HepG2 (cell line): Measurements from ENCODE around the gene ACSM2A. TPM values are rescaled to one million over a fixed set of nuclear protein-coding genes. Genes with fewer than 3 reads are reported as not detected.

ENCODE experiments used
- ARNT2 ChIP-seq: sonication (generic); formaldehyde crosslinking; IDR thresholded peaks from 2 replicates; pipeline ENCODE4 v1.8.0; 2022; ENCODE audit warnings: mild to moderate bottlenecking, low read depth, missing genetic modification reagents, moderate library complexity
- BCL6 ChIP-seq: IDR thresholded peaks from 2 replicates; pipeline ENCODE4 v1.6.1; 2016; ENCODE audit warnings: missing genetic modification reagents, missing compliant biosample characterization
- HNRNPH1 ChIP-seq: fragments of 200-400 bp; formaldehyde crosslinking; optimal IDR thresholded peaks from 2 replicates; pipeline ENCODE3; 2017; ENCODE audit warnings: mild to moderate bottlenecking, low read depth, low read length
- HOXA7 ChIP-seq: sonication (generic); formaldehyde crosslinking; IDR thresholded peaks from 2 replicates; pipeline ENCODE4 v1.8.1; 2022; ENCODE audit warnings: mild to moderate bottlenecking, missing genetic modification reagents, moderate library complexity
- MEF2D ChIP-seq: sonication (generic); formaldehyde crosslinking; IDR thresholded peaks from 2 replicates; pipeline ENCODE4 v1.5.1; 2020; ENCODE audit warnings: mild to moderate bottlenecking, missing genetic modification reagents
- NFE2L1 ChIP-seq: sonication (generic); formaldehyde crosslinking; IDR thresholded peaks from 2 replicates; pipeline ENCODE4 v1.4.0; 2020; ENCODE audit warnings: missing genetic modification reagents, mild to moderate bottlenecking, borderline replicate concordance
- POLR2AphosphoS5 ChIP-seq: IDR thresholded peaks from 2 replicates; pipeline ENCODE4 v1.6.1; 2012; ENCODE audit warnings: low read depth, low read length
- PRPF4 ChIP-seq: fragments of 200-400 bp; formaldehyde crosslinking; IDR thresholded peaks from 2 replicates; pipeline ENCODE4 v1.6.1; 2016; ENCODE audit warnings: low read length, low read depth; ENCODE audit not compliant: poor library complexity, severe bottlenecking
- ZNF329 ChIP-seq: sonication (generic); formaldehyde crosslinking; IDR thresholded peaks from 2 replicates; pipeline ENCODE4 v1.9.0; 2021; ENCODE audit warnings: low read depth, mild to moderate bottlenecking, missing genetic modification reagents
- ZNF570 ChIP-seq: sonication (generic); formaldehyde crosslinking; IDR thresholded peaks from 2 replicates; pipeline ENCODE4 v1.4.0; 2020; ENCODE audit warnings: mild to moderate bottlenecking, missing genetic modification reagents, borderline replicate concordance
- ZNF878 ChIP-seq: sonication (generic); formaldehyde crosslinking; IDR thresholded peaks from 2 replicates; pipeline ENCODE4 v1.8.1; 2023; ENCODE audit warnings: mild to moderate bottlenecking, missing genetic modification reagents, moderate library complexity
- polyA plus RNA-seq, 8 experiments: library from polyadenylated mRNA; depleted of rRNA in 3 of 8; stranded (reverse) in 7 of 8; unstranded in 1 of 8; fragments of >200 nt; fragmentation: Illumina TruSeq in 4 of 8; extraction: Trizol in 4 of 8; gene quantifications; 2 replicates each; pipeline versions ENCODE4 v1.2.1 to v1.2.3, GENCODE V29; 2011 to 2016; ENCODE audit warnings: low read depth in 4 of 8, missing spikeins in 1 of 8, mixed read lengths in 1 of 8; ENCODE audit not compliant: insufficient read depth in 1 of 8
- total RNA-seq, 5 experiments: library from RNA; depleted of rRNA; stranded (reverse); fragments of >200 nt; fragmentation: Illumina TruSeq; extraction: Trizol; gene quantifications; 2 replicates each; pipeline ENCODE4 v1.2.3, GENCODE V29; 2016; ENCODE audit warnings: low read depth in 1 of 5
- TF ChIP-seq, protein P1 (sequence below): sonication (generic); formaldehyde crosslinking; IDR thresholded peaks from 2 replicates; pipeline ENCODE4 v1.5.1; 2020; ENCODE audit warnings: mild to moderate bottlenecking, moderate library complexity, missing genetic modification reagents
- TF ChIP-seq, protein P2 (sequence below): sonication (generic); formaldehyde crosslinking; IDR thresholded peaks from 2 replicates; pipeline ENCODE4 v1.4.0; 2020; ENCODE audit warnings: missing genetic modification reagents, borderline replicate concordance
- TF ChIP-seq, protein P3 (sequence below), 2 experiments: sonication (generic) in 1 of 2; formaldehyde crosslinking in 1 of 2; IDR thresholded peaks; 2 replicates each; pipeline versions ENCODE4 v1.4.0 to v1.6.1; 2018 to 2020; ENCODE audit warnings: missing genetic modification reagents in 2 of 2, borderline replicate concordance in 1 of 2, low read depth in 1 of 2, mild to moderate bottlenecking in 1 of 2, missing biosample characterization in 1 of 2
- TF ChIP-seq, protein P4 (sequence below): sonication (generic); formaldehyde crosslinking; IDR thresholded peaks from 2 replicates; pipeline ENCODE4 v1.5.1; 2020; ENCODE audit warnings: missing genetic modification reagents, mild to moderate bottlenecking, borderline replicate concordance
- TF ChIP-seq, protein P5 (sequence below): sonication (generic); formaldehyde crosslinking; IDR thresholded peaks from 2 replicates; pipeline ENCODE4 v1.9.0; 2021; ENCODE audit warnings: missing genetic modification reagents, borderline replicate concordance

ACSM2A gene
- total and polyA plus RNA-seq, 2 of the 13 experiments (the other 11 are each of a cell fraction or from before 2014, with no cell fraction given) = 11.4 to 16.3 TPM

DNA sequence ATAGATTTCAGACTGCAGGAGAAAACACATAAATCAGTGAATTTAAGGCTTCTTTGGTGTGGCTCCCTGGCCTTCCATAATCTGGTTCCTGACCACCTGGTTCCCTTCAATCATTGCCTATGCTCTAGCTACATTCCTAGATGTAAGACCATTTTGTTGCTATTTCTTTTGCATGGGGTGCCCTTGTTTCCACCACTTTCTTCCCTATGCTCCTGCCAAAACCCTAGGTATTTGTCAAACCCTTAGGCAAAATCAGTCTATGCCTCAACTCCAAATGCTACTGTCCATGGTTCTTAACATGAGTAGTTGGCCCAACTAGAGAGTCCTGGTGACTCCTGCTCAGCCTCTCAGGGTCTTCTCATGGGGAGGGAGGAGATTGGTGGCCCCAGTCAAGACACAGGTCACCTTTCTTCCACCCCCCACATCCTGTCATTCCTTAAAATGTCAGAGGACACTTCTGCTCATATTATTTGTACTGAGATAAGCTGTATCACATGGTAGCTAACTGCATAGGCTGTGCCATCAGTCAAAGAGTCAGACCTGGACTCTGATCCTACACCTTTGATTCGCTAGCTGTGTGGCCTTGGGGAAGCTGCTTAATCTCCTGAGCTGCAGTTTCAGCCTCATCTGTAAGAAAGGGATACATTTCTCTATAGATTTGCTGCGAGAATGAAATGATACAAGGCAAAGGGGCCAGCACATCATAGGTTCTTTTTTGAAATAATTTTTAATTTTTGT lies 27.0 kb upstream of the ACSM2A start (continued):
- TF ChIP-seq POLR2AphosphoS5 (no peak; the same call in 1 of the 2 replicates), ZNF329 (no peak), HOXA7 (CRISPR knock-in tag) (no peak), HNRNPH1 (no peak), ZNF878 (peak; percentile 50; the same call in 1 of the 2 replicates), ARNT2 (CRISPR knock-in tag) (no peak), MEF2D (CRISPR knock-in tag) (peak; percentile 100), PRPF4 (no peak), BCL6 (peak; percentile 74), ZNF570 (CRISPR knock-in tag) (no peak), NFE2L1 (CRISPR knock-in tag) (no peak)
- TF ChIP-seq, protein P1, sequence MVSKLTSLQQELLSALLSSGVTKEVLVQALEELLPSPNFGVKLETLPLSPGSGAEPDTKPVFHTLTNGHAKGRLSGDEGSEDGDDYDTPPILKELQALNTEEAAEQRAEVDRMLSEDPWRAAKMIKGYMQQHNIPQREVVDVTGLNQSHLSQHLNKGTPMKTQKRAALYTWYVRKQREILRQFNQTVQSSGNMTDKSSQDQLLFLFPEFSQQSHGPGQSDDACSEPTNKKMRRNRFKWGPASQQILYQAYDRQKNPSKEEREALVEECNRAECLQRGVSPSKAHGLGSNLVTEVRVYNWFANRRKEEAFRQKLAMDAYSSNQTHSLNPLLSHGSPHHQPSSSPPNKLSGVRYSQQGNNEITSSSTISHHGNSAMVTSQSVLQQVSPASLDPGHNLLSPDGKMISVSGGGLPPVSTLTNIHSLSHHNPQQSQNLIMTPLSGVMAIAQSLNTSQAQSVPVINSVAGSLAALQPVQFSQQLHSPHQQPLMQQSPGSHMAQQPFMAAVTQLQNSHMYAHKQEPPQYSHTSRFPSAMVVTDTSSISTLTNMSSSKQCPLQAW = peak; percentile 98
- TF ChIP-seq, protein P2, sequence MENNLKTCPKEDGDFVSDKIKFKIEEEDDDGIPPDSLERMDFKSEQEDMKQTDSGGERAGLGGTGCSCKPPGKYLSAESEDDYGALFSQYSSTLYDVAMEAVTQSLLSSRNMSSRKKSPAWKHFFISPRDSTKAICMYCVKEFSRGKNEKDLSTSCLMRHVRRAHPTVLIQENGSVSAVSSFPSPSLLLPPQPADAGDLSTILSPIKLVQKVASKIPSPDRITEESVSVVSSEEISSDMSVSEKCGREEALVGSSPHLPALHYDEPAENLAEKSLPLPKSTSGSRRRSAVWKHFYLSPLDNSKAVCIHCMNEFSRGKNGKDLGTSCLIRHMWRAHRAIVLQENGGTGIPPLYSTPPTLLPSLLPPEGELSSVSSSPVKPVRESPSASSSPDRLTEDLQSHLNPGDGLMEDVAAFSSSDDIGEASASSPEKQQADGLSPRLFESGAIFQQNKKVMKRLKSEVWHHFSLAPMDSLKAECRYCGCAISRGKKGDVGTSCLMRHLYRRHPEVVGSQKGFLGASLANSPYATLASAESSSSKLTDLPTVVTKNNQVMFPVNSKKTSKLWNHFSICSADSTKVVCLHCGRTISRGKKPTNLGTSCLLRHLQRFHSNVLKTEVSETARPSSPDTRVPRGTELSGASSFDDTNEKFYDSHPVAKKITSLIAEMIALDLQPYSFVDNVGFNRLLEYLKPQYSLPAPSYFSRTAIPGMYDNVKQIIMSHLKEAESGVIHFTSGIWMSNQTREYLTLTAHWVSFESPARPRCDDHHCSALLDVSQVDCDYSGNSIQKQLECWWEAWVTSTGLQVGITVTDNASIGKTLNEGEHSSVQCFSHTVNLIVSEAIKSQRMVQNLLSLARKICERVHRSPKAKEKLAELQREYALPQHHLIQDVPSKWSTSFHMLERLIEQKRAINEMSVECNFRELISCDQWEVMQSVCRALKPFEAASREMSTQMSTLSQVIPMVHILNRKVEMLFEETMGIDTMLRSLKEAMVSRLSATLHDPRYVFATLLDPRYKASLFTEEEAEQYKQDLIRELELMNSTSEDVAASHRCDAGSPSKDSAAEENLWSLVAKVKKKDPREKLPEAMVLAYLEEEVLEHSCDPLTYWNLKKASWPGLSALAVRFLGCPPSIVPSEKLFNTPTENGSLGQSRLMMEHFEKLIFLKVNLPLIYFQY = no peak
- TF ChIP-seq, protein P3, sequence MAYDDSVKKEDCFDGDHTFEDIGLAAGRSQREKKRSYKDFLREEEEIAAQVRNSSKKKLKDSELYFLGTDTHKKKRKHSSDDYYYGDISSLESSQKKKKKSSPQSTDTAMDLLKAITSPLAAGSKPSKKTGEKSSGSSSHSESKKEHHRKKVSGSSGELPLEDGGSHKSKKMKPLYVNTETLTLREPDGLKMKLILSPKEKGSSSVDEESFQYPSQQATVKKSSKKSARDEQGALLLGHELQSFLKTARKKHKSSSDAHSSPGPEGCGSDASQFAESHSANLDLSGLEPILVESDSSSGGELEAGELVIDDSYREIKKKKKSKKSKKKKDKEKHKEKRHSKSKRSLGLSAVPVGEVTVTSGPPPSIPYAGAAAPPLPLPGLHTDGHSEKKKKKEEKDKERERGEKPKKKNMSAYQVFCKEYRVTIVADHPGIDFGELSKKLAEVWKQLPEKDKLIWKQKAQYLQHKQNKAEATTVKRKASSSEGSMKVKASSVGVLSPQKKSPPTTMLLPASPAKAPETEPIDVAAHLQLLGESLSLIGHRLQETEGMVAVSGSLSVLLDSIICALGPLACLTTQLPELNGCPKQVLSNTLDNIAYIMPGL (CRISPR knock-in tag; IDR thresholded peaks at IDR 0.05; ENCODE audit: borderline replicate concordance in 1 of 2, low read depth in 1 of 2) = no peak
- TF ChIP-seq, protein P4, sequence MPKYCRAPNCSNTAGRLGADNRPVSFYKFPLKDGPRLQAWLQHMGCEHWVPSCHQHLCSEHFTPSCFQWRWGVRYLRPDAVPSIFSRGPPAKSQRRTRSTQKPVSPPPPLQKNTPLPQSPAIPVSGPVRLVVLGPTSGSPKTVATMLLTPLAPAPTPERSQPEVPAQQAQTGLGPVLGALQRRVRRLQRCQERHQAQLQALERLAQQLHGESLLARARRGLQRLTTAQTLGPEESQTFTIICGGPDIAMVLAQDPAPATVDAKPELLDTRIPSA (CRISPR knock-in tag) = no peak
- TF ChIP-seq, protein P5, sequence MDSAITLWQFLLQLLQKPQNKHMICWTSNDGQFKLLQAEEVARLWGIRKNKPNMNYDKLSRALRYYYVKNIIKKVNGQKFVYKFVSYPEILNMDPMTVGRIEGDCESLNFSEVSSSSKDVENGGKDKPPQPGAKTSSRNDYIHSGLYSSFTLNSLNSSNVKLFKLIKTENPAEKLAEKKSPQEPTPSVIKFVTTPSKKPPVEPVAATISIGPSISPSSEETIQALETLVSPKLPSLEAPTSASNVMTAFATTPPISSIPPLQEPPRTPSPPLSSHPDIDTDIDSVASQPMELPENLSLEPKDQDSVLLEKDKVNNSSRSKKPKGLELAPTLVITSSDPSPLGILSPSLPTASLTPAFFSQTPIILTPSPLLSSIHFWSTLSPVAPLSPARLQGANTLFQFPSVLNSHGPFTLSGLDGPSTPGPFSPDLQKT (CRISPR knock-in tag) = no peak
